GM12878 (cell line): ENCODE results near the gene MTHFD1L. TPM values are rescaled to one million over a fixed set of nuclear protein-coding genes. Genes with fewer than 3 reads are reported as not detected.

Source experiments
- BCL11A ChIP-seq: IDR thresholded peaks from 2 replicates; pipeline ENCODE4 v1.6.1; 2011; ENCODE audit warnings: low read depth, low read length
- BHLHE40 ChIP-seq, 2 experiments: fragments of 450-650 bp in 1 of 2; IDR thresholded peaks; 2 replicates each; pipeline ENCODE4 v1.6.1; 2011 to 2017; ENCODE audit warnings: low read depth in 2 of 2, borderline replicate concordance in 1 of 2, improper control_type of control experiment in 1 of 2, low read length in 1 of 2, mild to moderate bottlenecking in 1 of 2
- CBX3 ChIP-seq: fragments of 200-600 bp; sonication (generic); IDR thresholded peaks from 2 replicates; pipeline ENCODE4 v1.6.1; 2016; ENCODE audit warnings: low read depth, borderline replicate concordance
- CHD4 ChIP-seq: fragments of 200-600 bp; sonication (generic); IDR thresholded peaks from 2 replicates; pipeline ENCODE4 v1.6.1; 2016; ENCODE audit warnings: mild to moderate bottlenecking
- LARP7 ChIP-seq: fragments of 450-650 bp; IDR thresholded peaks from 2 replicates; pipeline ENCODE4 v1.6.1; 2017; ENCODE audit warnings: mild to moderate bottlenecking
- MTA2 ChIP-seq: fragments of 450-650 bp; IDR thresholded peaks from 2 replicates; pipeline ENCODE4 v1.6.1; 2016; ENCODE audit warnings: low read depth, mild to moderate bottlenecking, moderate library complexity
- MYB ChIP-seq: fragments of 150-350 bp; IDR thresholded peaks from 2 replicates; pipeline ENCODE4 v1.6.1; 2014; ENCODE audit warnings: mild to moderate bottlenecking, low read depth, low read length, borderline replicate concordance
- NFYB ChIP-seq: IDR thresholded peaks from 2 replicates; pipeline ENCODE4 v1.6.1; 2011; ENCODE audit warnings: low read depth, mild to moderate bottlenecking, low read length, improper control_type of control experiment, moderate library complexity; ENCODE audit not compliant: insufficient read depth
- POU2F2 ChIP-seq: IDR thresholded peaks from 3 replicates; pipeline ENCODE4 v1.6.1; 2011; ENCODE audit warnings: low read depth, mild to moderate bottlenecking, low read length, borderline replicate concordance
- RCOR1 ChIP-seq: conservative IDR thresholded peaks from 2 replicates; pipeline ENCODE4 v1.6.1; 2012; ENCODE audit warnings: low read depth, low read length, improper control_type of control experiment
- SMAD1 ChIP-seq: fragments of 450-650 bp; IDR thresholded peaks from 2 replicates; pipeline ENCODE4 v1.6.1; 2018; ENCODE audit warnings: mild to moderate bottlenecking, low read depth; ENCODE audit not compliant: partially characterized antibody
- SREBF2 ChIP-seq: IDR thresholded peaks from 2 replicates; pipeline ENCODE4 v1.6.1; 2012; ENCODE audit warnings: mild to moderate bottlenecking, low read length
- TCF12 ChIP-seq: IDR thresholded peaks from 2 replicates; pipeline ENCODE4 v1.6.1; 2011; ENCODE audit warnings: low read depth, mild to moderate bottlenecking, low read length
- WRNIP1 ChIP-seq: IDR thresholded peaks from 2 replicates; pipeline ENCODE4 v1.6.1; 2011; ENCODE audit warnings: low read depth, low read length, improper control_type of control experiment, borderline replicate concordance
- ZNF217 ChIP-seq: fragments of 450-650 bp; IDR thresholded peaks from 2 replicates; pipeline ENCODE4 v1.6.1; 2017; ENCODE audit warnings: antibody characterized with exemption, mild to moderate bottlenecking
- ZNF274 ChIP-seq: IDR thresholded peaks from one replicate; pipeline ENCODE4 v1.8.0; 2011; ENCODE audit not compliant: insufficient read length, insufficient read depth
- polyA plus RNA-seq, 11 experiments: library from polyadenylated mRNA; depleted of rRNA in 4 of 11; unstranded in 6 of 11; stranded (reverse) in 5 of 11; fragments of >200 nt; fragmentation: Nextera tagmentation in 4 of 11; fragmentation: Illumina TruSeq in 1 of 11; extraction: Ambion mirVana in 4 of 11; extraction: Trizol in 1 of 11; gene quantifications; 1 replicate in 1 of 11; 2 replicates in 10 of 11; pipeline versions ENCODE4 v1.2.1 to v1.2.3, GENCODE V29; 2011 to 2016; ENCODE audit warnings: inconsistent platforms in 2 of 11, missing spikeins in 2 of 11, low read depth in 1 of 11
- total RNA-seq, 4 experiments: library from RNA; depleted of rRNA in 3 of 4; stranded (reverse); fragments of >200 nt in 3 of 4; fragmentation: Illumina TruSeq in 1 of 4; extraction: Trizol in 1 of 4; gene quantifications; 2 replicates each; pipeline versions ENCODE4 v1.2.1 to v1.2.3, GENCODE V29; 2013 to 2021
- TF ChIP-seq, protein P1 (sequence below): fragments of 450-650 bp; IDR thresholded peaks from 2 replicates; pipeline ENCODE4 v1.6.1; 2018; ENCODE audit warnings: mild to moderate bottlenecking, low read depth, moderate library complexity; ENCODE audit not compliant: partially characterized antibody
- TF ChIP-seq, protein P2 (sequence below): fragments of 450-650 bp; IDR thresholded peaks from 2 replicates; pipeline ENCODE4 v1.6.1; 2016; ENCODE audit warnings: mild to moderate bottlenecking
- TF ChIP-seq, protein P3 (sequence below): IDR thresholded peaks from 2 replicates; pipeline ENCODE4 v1.6.1; 2012; ENCODE audit warnings: low read depth, low read length, improper control_type of control experiment
- TF ChIP-seq, protein P4 (sequence below): IDR thresholded peaks from 2 replicates; pipeline ENCODE4 v1.6.1; 2012; ENCODE audit warnings: low read depth, low read length, improper control_type of control experiment
- TF ChIP-seq, protein P5 (sequence below): fragments of 450-650 bp; IDR thresholded peaks from 2 replicates; pipeline ENCODE4 v1.6.1; 2016; ENCODE audit warnings: mild to moderate bottlenecking, moderate library complexity, borderline replicate concordance

MTHFD1L gene
- total and polyA plus RNA-seq, 10 of the 15 experiments (the other 5 are each of a cell fraction or from before 2014, with no cell fraction given) = 11.7 to 75.5 (median 28.8) TPM

DNA sequence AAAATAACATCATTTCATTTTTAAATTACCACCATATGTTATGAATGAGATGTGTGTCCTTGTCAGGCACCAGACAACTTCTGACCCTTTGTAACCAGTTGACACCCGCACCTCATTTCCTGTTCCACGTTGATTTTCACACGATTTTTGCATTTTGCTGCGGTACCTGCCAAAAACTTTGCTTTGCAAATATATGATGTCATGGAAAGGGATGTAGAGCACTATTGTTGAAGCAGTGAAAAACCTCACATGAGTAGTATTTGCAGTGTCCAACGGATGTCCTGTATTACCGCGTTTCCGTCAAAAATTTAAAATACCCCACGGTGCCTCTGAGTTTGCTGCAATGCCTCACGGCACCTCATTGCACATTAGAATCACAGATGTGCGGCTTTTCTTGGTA is 115.6 kb downstream of the MTHFD1L start (continued):
- TF ChIP-seq, protein P1, sequence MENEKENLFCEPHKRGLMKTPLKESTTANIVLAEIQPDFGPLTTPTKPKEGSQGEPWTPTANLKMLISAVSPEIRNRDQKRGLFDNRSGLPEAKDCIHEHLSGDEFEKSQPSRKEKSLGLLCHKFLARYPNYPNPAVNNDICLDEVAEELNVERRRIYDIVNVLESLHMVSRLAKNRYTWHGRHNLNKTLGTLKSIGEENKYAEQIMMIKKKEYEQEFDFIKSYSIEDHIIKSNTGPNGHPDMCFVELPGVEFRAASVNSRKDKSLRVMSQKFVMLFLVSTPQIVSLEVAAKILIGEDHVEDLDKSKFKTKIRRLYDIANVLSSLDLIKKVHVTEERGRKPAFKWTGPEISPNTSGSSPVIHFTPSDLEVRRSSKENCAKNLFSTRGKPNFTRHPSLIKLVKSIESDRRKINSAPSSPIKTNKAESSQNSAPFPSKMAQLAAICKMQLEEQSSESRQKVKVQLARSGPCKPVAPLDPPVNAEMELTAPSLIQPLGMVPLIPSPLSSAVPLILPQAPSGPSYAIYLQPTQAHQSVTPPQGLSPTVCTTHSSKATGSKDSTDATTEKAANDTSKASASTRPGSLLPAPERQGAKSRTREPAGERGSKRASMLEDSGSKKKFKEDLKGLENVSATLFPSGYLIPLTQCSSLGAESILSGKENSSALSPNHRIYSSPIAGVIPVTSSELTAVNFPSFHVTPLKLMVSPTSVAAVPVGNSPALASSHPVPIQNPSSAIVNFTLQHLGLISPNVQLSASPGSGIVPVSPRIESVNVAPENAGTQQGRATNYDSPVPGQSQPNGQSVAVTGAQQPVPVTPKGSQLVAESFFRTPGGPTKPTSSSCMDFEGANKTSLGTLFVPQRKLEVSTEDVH = no peak
- TF ChIP-seq LARP7 (no peak), WRNIP1 (no peak), MYB (0 out of 2 replicates have a peak, but pooled peaks have one; percentile 25), CHD4 (no peak), ZNF217 (no peak), SMAD1 (no peak), TCF12 (no peak), BCL11A (no peak), RCOR1 (no peak), POU2F2 (peak; percentile 78; the same call in 2 of the 3 replicates), BHLHE40 (IDR thresholded peaks at IDR 0.05; ENCODE audit: borderline replicate concordance in 1 of 2, low read depth in 2 of 2, low read length in 1 of 2) (peak in 1 of 2 experiments; percentile 36; a peak in 1 of 4 replicates), CBX3 (no peak), ZNF274 (no peak), SREBF2 (no peak), NFYB (no peak), MTA2 (peak; percentile 27; the same call in 1 of the 2 replicates)
- TF ChIP-seq, protein P2, sequence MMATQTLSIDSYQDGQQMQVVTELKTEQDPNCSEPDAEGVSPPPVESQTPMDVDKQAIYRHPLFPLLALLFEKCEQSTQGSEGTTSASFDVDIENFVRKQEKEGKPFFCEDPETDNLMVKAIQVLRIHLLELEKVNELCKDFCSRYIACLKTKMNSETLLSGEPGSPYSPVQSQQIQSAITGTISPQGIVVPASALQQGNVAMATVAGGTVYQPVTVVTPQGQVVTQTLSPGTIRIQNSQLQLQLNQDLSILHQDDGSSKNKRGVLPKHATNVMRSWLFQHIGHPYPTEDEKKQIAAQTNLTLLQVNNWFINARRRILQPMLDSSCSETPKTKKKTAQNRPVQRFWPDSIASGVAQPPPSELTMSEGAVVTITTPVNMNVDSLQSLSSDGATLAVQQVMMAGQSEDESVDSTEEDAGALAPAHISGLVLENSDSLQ = no peak
- TF ChIP-seq, protein P3, sequence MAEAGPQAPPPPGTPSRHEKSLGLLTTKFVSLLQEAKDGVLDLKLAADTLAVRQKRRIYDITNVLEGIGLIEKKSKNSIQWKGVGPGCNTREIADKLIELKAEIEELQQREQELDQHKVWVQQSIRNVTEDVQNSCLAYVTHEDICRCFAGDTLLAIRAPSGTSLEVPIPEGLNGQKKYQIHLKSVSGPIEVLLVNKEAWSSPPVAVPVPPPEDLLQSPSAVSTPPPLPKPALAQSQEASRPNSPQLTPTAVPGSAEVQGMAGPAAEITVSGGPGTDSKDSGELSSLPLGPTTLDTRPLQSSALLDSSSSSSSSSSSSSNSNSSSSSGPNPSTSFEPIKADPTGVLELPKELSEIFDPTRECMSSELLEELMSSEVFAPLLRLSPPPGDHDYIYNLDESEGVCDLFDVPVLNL = no peak
- TF ChIP-seq, protein P4, sequence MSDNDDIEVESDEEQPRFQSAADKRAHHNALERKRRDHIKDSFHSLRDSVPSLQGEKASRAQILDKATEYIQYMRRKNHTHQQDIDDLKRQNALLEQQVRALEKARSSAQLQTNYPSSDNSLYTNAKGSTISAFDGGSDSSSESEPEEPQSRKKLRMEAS = no peak
- TF ChIP-seq, protein P5, sequence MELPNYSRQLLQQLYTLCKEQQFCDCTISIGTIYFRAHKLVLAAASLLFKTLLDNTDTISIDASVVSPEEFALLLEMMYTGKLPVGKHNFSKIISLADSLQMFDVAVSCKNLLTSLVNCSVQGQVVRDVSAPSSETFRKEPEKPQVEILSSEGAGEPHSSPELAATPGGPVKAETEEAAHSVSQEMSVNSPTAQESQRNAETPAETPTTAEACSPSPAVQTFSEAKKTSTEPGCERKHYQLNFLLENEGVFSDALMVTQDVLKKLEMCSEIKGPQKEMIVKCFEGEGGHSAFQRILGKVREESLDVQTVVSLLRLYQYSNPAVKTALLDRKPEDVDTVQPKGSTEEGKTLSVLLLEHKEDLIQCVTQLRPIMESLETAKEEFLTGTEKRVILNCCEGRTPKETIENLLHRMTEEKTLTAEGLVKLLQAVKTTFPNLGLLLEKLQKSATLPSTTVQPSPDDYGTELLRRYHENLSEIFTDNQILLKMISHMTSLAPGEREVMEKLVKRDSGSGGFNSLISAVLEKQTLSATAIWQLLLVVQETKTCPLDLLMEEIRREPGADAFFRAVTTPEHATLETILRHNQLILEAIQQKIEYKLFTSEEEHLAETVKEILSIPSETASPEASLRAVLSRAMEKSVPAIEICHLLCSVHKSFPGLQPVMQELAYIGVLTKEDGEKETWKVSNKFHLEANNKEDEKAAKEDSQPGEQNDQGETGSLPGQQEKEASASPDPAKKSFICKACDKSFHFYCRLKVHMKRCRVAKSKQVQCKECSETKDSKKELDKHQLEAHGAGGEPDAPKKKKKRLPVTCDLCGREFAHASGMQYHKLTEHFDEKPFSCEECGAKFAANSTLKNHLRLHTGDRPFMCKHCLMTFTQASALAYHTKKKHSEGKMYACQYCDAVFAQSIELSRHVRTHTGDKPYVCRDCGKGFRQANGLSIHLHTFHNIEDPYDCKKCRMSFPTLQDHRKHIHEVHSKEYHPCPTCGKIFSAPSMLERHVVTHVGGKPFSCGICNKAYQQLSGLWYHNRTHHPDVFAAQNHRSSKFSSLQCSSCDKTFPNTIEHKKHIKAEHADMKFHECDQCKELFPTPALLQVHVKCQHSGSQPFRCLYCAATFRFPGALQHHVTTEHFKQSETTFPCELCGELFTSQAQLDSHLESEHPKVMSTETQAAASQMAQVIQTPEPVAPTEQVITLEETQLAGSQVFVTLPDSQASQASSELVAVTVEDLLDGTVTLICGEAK = peak; percentile 60; the same call in 1 of the 2 replicates
